Measurements from ENCODE around the gene HECW1.

HECW1 gene

GRCh38 chr7:43104874-43105520 lies 7.5 kb upstream of the HECW1 start:
- no peaks in the 10 kb centered on the region for H3K9me3 Mint-ChIP-seq
- peaks cover 56% of the 10 kb centered on the region for H3K27me3 Mint-ChIP-seq
- H3K27ac Mint-ChIP-seq = no peak overlapping the region
- no peak overlapping the region for H3K4me3 Mint-ChIP-seq
- no peaks in the 10 kb centered on the region for H3K36me3 Mint-ChIP-seq
- H3K4me1 Mint-ChIP-seq = no peaks in the 10 kb centered on the region
- no peak for ATAC-seq

- peaks cover 62% of the 10 kb centered on the region for H3K27me3 Mint-ChIP-seq
- no peak overlapping the region for H3K27ac Mint-ChIP-seq
- H3K9me3 Mint-ChIP-seq = no peaks in the 10 kb centered on the region
- no peaks in the 10 kb centered on the region for H3K4me1 Mint-ChIP-seq
- ATAC-seq = no peak
- H3K36me3 Mint-ChIP-seq = no peaks in the 10 kb centered on the region
- H3K4me3 Mint-ChIP-seq = no peak overlapping the region
Observed at GRCh38 chr7:43105521-43106120, 6.8 kb upstream of the HECW1 start.

- peak; percentile 71 for ATAC-seq
- H3K27ac Mint-ChIP-seq = no peak overlapping the region
- no peaks in the 10 kb centered on the region for H3K9me3 Mint-ChIP-seq
- H3K4me1 Mint-ChIP-seq = no peaks in the 10 kb centered on the region
- no peaks in the 10 kb centered on the region for H3K36me3 Mint-ChIP-seq
- H3K4me3 Mint-ChIP-seq = no peak overlapping the region
- H3K27me3 Mint-ChIP-seq = peaks cover 75% of the 10 kb centered on the region
Observed at GRCh38 chr7:43108255-43109011, 4.0 kb upstream of the HECW1 start.

GRCh38 chr7:43110791-43111535 lies 1.5 kb upstream of the HECW1 start:
- no peaks in the 10 kb centered on the region for H3K36me3 Mint-ChIP-seq
- H3K4me1 Mint-ChIP-seq = peaks cover 7% of the 10 kb centered on the region
- H3K9me3 Mint-ChIP-seq = no peaks in the 10 kb centered on the region
- H3K27me3 Mint-ChIP-seq = peaks cover 82% of the 10 kb centered on the region
- H3K4me3 Mint-ChIP-seq = no peak overlapping the region
- H3K27ac Mint-ChIP-seq = no peak overlapping the region
- ATAC-seq = no peak

- H3K27ac Mint-ChIP-seq = no peak overlapping the region
- H3K27me3 Mint-ChIP-seq = peaks cover 84% of the 10 kb centered on the region
Observed at GRCh38 chr7:43111630-43112458, 603 bp upstream of the HECW1 start.

GRCh38 chr7:43112941-43113621 lies 634 bp downstream of the HECW1 start:
- no peak overlapping the region for H3K4me3 Mint-ChIP-seq
- H3K9me3 Mint-ChIP-seq = no peaks in the 10 kb centered on the region
- H3K27ac Mint-ChIP-seq = no peak overlapping the region
- ATAC-seq = no peak
- H3K27me3 Mint-ChIP-seq = peaks cover 80% of the 10 kb centered on the region
- H3K36me3 Mint-ChIP-seq = no peaks in the 10 kb centered on the region
- H3K4me1 Mint-ChIP-seq = peaks cover 7% of the 10 kb centered on the region

More at GRCh38 chr7:43111630-43112458, 603 bp upstream of the HECW1 start:
- no peaks in the 10 kb centered on the region for H3K36me3 Mint-ChIP-seq
- H3K4me1 Mint-ChIP-seq = peaks cover 7% of the 10 kb centered on the region
- no peaks in the 10 kb centered on the region for H3K9me3 Mint-ChIP-seq
- H3K4me3 Mint-ChIP-seq = no peak overlapping the region
- no peak for ATAC-seq

GRCh38 chr7:43113622-43114457 lies 1.4 kb downstream of the HECW1 start:
- H3K27ac Mint-ChIP-seq = no peak overlapping the region
- H3K4me3 Mint-ChIP-seq = no peak overlapping the region
- no peak for ATAC-seq
- peaks cover 7% of the 10 kb centered on the region for H3K4me1 Mint-ChIP-seq
- H3K27me3 Mint-ChIP-seq = peaks cover 72% of the 10 kb centered on the region
- H3K9me3 Mint-ChIP-seq = no peaks in the 10 kb centered on the region
- no peaks in the 10 kb centered on the region for H3K36me3 Mint-ChIP-seq

- H3K4me3 Mint-ChIP-seq = no peak overlapping the region
- H3K9me3 Mint-ChIP-seq = no peaks in the 10 kb centered on the region
- ATAC-seq = no peak
- H3K27ac Mint-ChIP-seq = no peak overlapping the region
- peaks cover 66% of the 10 kb centered on the region for H3K27me3 Mint-ChIP-seq
- H3K4me1 Mint-ChIP-seq = peaks cover 7% of the 10 kb centered on the region
- no peaks in the 10 kb centered on the region for H3K36me3 Mint-ChIP-seq
Observed at GRCh38 chr7:43114458-43114780, 2.0 kb downstream of the HECW1 start.

- ATAC-seq = no peak
- H3K9me3 Mint-ChIP-seq = no peaks in the 10 kb centered on the region
- H3K4me1 Mint-ChIP-seq = peaks cover 7% of the 10 kb centered on the region
- peaks cover 46% of the 10 kb centered on the region for H3K27me3 Mint-ChIP-seq
- no peaks in the 10 kb centered on the region for H3K36me3 Mint-ChIP-seq
- no peak overlapping the region for H3K27ac Mint-ChIP-seq
- H3K4me3 Mint-ChIP-seq = no peak overlapping the region
Observed at GRCh38 chr7:43116451-43116850, 4.0 kb downstream of the HECW1 start.

- no peaks in the 10 kb centered on the region for H3K36me3 Mint-ChIP-seq
- ATAC-seq = no peak
- peaks cover 7% of the 10 kb centered on the region for H3K4me1 Mint-ChIP-seq
- H3K27me3 Mint-ChIP-seq = peaks cover 39% of the 10 kb centered on the region
- no peak overlapping the region for H3K4me3 Mint-ChIP-seq
- no peak overlapping the region for H3K27ac Mint-ChIP-seq
- H3K9me3 Mint-ChIP-seq = no peaks in the 10 kb centered on the region
Observed at GRCh38 chr7:43117095-43117494, 4.6 kb downstream of the HECW1 start.

- no peak overlapping the region for H3K27ac Mint-ChIP-seq
- H3K4me1 Mint-ChIP-seq = peaks cover 7% of the 10 kb centered on the region
- ATAC-seq = no peak
- no peaks in the 10 kb centered on the region for H3K9me3 Mint-ChIP-seq
- no peaks in the 10 kb centered on the region for H3K36me3 Mint-ChIP-seq
- peaks cover 36% of the 10 kb centered on the region for H3K27me3 Mint-ChIP-seq
- H3K4me3 Mint-ChIP-seq = no peak overlapping the region
Observed at GRCh38 chr7:43117861-43118260, 5.4 kb downstream of the HECW1 start.

GRCh38 chr7:43118313-43118712 lies 5.9 kb downstream of the HECW1 start:
- no peak overlapping the region for H3K4me3 Mint-ChIP-seq
- peaks cover 36% of the 10 kb centered on the region for H3K27me3 Mint-ChIP-seq
- H3K4me1 Mint-ChIP-seq = peaks cover 7% of the 10 kb centered on the region
- no peaks in the 10 kb centered on the region for H3K9me3 Mint-ChIP-seq
- H3K27ac Mint-ChIP-seq = no peak overlapping the region
- ATAC-seq = no peak
- H3K36me3 Mint-ChIP-seq = no peaks in the 10 kb centered on the region

GRCh38 chr7:43119371-43120075 lies 7.1 kb downstream of the HECW1 start:
- no peaks in the 10 kb centered on the region for H3K4me1 Mint-ChIP-seq
- H3K4me3 Mint-ChIP-seq = no peak overlapping the region
- no peak overlapping the region for H3K27ac Mint-ChIP-seq
- ATAC-seq = no peak
- no peaks in the 10 kb centered on the region for H3K36me3 Mint-ChIP-seq
- H3K9me3 Mint-ChIP-seq = no peaks in the 10 kb centered on the region
- peaks cover 24% of the 10 kb centered on the region for H3K27me3 Mint-ChIP-seq
